HepG2 (cell line): ENCODE measurements around the gene PITRM1. TPM values are rescaled to one million over a fixed set of nuclear protein-coding genes. Genes with fewer than 3 reads are reported as not detected.
A peak's percentile ranks its signal among the peaks of the same experiment; 100 is the strongest.

ENCODE experiments used
- ATF1 ChIP-seq: IDR thresholded peaks from 2 replicates; pipeline ENCODE4 v1.6.1; 2016; ENCODE audit warnings: mild to moderate bottlenecking, control low read depth
- GLI4 ChIP-seq: sonication (generic); formaldehyde crosslinking; IDR thresholded peaks from 2 replicates; pipeline ENCODE4 v1.5.1; 2020; ENCODE audit warnings: missing genetic modification reagents, mild to moderate bottlenecking, moderate library complexity, borderline replicate concordance
- KLF12 ChIP-seq: sonication (generic); formaldehyde crosslinking; IDR thresholded peaks from 2 replicates; pipeline ENCODE4 v1.4.0; 2020; ENCODE audit warnings: missing genetic modification reagents, borderline replicate concordance
- MAFF ChIP-seq: IDR thresholded peaks from 2 replicates; pipeline ENCODE4 v1.6.1; 2011; ENCODE audit warnings: low read depth, low read length, improper control_type of control experiment
- MED13 ChIP-seq: sonication (generic); formaldehyde crosslinking; IDR thresholded peaks from 2 replicates; pipeline ENCODE4 v1.5.0; 2020; ENCODE audit warnings: missing genetic modification reagents
- MEIS2 ChIP-seq: sonication (generic); formaldehyde crosslinking; IDR thresholded peaks from 2 replicates; pipeline ENCODE4 v1.9.0; 2021; ENCODE audit warnings: mild to moderate bottlenecking, missing genetic modification reagents
- NFKB2 ChIP-seq: sonication (generic); formaldehyde crosslinking; IDR thresholded peaks from 2 replicates; pipeline ENCODE4 v1.4.0; 2020; ENCODE audit warnings: missing genetic modification reagents, borderline replicate concordance
- PCBP2 ChIP-seq: fragments of 200-400 bp; formaldehyde crosslinking; optimal IDR thresholded peaks from 2 replicates; pipeline ENCODE3; 2018; ENCODE audit warnings: low read length, low read depth; ENCODE audit not compliant: poor library complexity, severe bottlenecking
- PPARG ChIP-seq: conservative IDR thresholded peaks from 2 replicates; pipeline ENCODE4 v1.6.1; 2016; ENCODE audit warnings: missing biosample characterization, missing genetic modification reagents
- RNF2 ChIP-seq: fragments of 450-650 bp; conservative IDR thresholded peaks from 2 replicates; pipeline ENCODE4 v1.6.1; 2016; ENCODE audit warnings: low read depth
- RXRA ChIP-seq: sonication (generic); formaldehyde crosslinking; IDR thresholded peaks from 2 replicates; pipeline ENCODE4 v1.5.1; 2020; ENCODE audit warnings: missing genetic modification reagents
- TGIF2 ChIP-seq: IDR thresholded peaks from 2 replicates; pipeline ENCODE4 v1.6.1; 2016; ENCODE audit warnings: control low read depth, missing compliant biosample characterization
- TIGD3 ChIP-seq: sonication (generic); formaldehyde crosslinking; IDR thresholded peaks from 2 replicates; pipeline ENCODE4 v1.5.1; 2020; ENCODE audit warnings: mild to moderate bottlenecking, missing genetic modification reagents, borderline replicate concordance
- TMF1 ChIP-seq: sonication (generic); formaldehyde crosslinking; IDR thresholded peaks from 2 replicates; pipeline ENCODE4 v1.8.1; 2022; ENCODE audit warnings: low read depth, missing genetic modification reagents
- TRAFD1 ChIP-seq: sonication (generic); formaldehyde crosslinking; IDR thresholded peaks from 2 replicates; pipeline ENCODE4 v1.5.1; 2020; ENCODE audit warnings: missing genetic modification reagents, mild to moderate bottlenecking, borderline replicate concordance
- UBTF ChIP-seq: sonication (generic); formaldehyde crosslinking; IDR thresholded peaks from 2 replicates; pipeline ENCODE4 v1.4.0; 2020; ENCODE audit warnings: mild to moderate bottlenecking, missing genetic modification reagents
- ZBTB34 ChIP-seq: sonication (generic); formaldehyde crosslinking; IDR thresholded peaks from 2 replicates; pipeline ENCODE4 v1.8.0; 2022; ENCODE audit warnings: mild to moderate bottlenecking, missing genetic modification reagents
- ZFP36 ChIP-seq: fragments of 150-350 bp; IDR thresholded peaks from 2 replicates; pipeline ENCODE4 v1.6.1; 2018; ENCODE audit warnings: borderline replicate concordance, low read length, low read depth; ENCODE audit not compliant: partially characterized antibody
- ZNF138 ChIP-seq: sonication (generic); formaldehyde crosslinking; IDR thresholded peaks from 2 replicates; pipeline ENCODE4 v1.5.0; 2020; ENCODE audit warnings: mild to moderate bottlenecking, low read depth, missing genetic modification reagents
- ZNF180 ChIP-seq: sonication (generic); formaldehyde crosslinking; IDR thresholded peaks from 2 replicates; pipeline ENCODE4 v1.4.0; 2020; ENCODE audit warnings: low read depth, missing genetic modification reagents, borderline replicate concordance
- ZNF230 ChIP-seq: sonication (generic); formaldehyde crosslinking; IDR thresholded peaks from 2 replicates; pipeline ENCODE4 v1.4.0; 2020; ENCODE audit warnings: mild to moderate bottlenecking, missing genetic modification reagents
- ZNF749 ChIP-seq: sonication (generic); formaldehyde crosslinking; IDR thresholded peaks from 2 replicates; pipeline ENCODE4 v1.8.0; 2022; ENCODE audit warnings: mild to moderate bottlenecking, missing genetic modification reagents, moderate library complexity, borderline replicate concordance
- ZZZ3 ChIP-seq: sonication (generic); formaldehyde crosslinking; IDR thresholded peaks from 2 replicates; pipeline ENCODE4 v1.4.0; 2020; ENCODE audit warnings: missing genetic modification reagents, mild to moderate bottlenecking, borderline replicate concordance
- polyA plus RNA-seq, 8 experiments: library from polyadenylated mRNA; depleted of rRNA in 3 of 8; stranded (reverse) in 7 of 8; unstranded in 1 of 8; fragments of >200 nt; fragmentation: Illumina TruSeq in 4 of 8; extraction: Trizol in 4 of 8; gene quantifications; 2 replicates each; pipeline versions ENCODE4 v1.2.1 to v1.2.3, GENCODE V29; 2011 to 2016; ENCODE audit warnings: low read depth in 4 of 8, missing spikeins in 1 of 8, mixed read lengths in 1 of 8; ENCODE audit not compliant: insufficient read depth in 1 of 8
- total RNA-seq, 5 experiments: library from RNA; depleted of rRNA; stranded (reverse); fragments of >200 nt; fragmentation: Illumina TruSeq; extraction: Trizol; gene quantifications; 2 replicates each; pipeline ENCODE4 v1.2.3, GENCODE V29; 2016; ENCODE audit warnings: low read depth in 1 of 5

The PITRM1 gene
- total and polyA plus RNA-seq, 2 of the 13 experiments (the other 11 are each of a cell fraction or from before 2014, with no cell fraction given): 16.4 to 29.0 TPM

GRCh38 chr10:3172446-3173170 is at the start of gene PITRM1 (continued):
- TF ChIP-seq ATF1 (CRISPR knock-in tag): no peak
- TF ChIP-seq ZNF138: no peak
- peak; percentile 86; the same call in 1 of the 2 replicates for TF ChIP-seq NFKB2 (CRISPR knock-in tag)
- TF ChIP-seq MED13 (CRISPR knock-in tag): no peak
- no peak for TF ChIP-seq MAFF
- TF ChIP-seq RXRA (CRISPR knock-in tag): peak; percentile 35; the same call in 1 of the 2 replicates
- TF ChIP-seq ZNF180 (CRISPR knock-in tag): no peak
- TF ChIP-seq ZBTB34 (CRISPR knock-in tag): no peak
- peak; percentile 81; the same call in 1 of the 2 replicates for TF ChIP-seq TGIF2 (CRISPR knock-in tag)
- peak; percentile 74; the same call in 1 of the 2 replicates for TF ChIP-seq ZNF749
- TF ChIP-seq PCBP2: no peak
- TF ChIP-seq ZZZ3 (CRISPR knock-in tag): peak; percentile 52; the same call in 1 of the 2 replicates
- TF ChIP-seq KLF12 (CRISPR knock-in tag): 0 out of 2 replicates have a peak, but pooled peaks have one; percentile 36
- peak; percentile 97 for TF ChIP-seq UBTF (CRISPR knock-in tag)
- TF ChIP-seq ZFP36: no peak
- peak; percentile 90 for TF ChIP-seq RNF2
- TF ChIP-seq PPARG (CRISPR knock-in tag): 0 out of 2 replicates have a peak, but pooled peaks have one; percentile 11
- TF ChIP-seq TMF1 (CRISPR knock-in tag): peak; percentile 68; the same call in 1 of the 2 replicates
- no peak for TF ChIP-seq TIGD3 (CRISPR knock-in tag)
- no peak for TF ChIP-seq GLI4 (CRISPR knock-in tag)
- TF ChIP-seq MEIS2 (CRISPR knock-in tag): peak; percentile 28; the same call in 1 of the 2 replicates
- TF ChIP-seq ZNF230 (CRISPR knock-in tag): no peak
- TF ChIP-seq TRAFD1 (CRISPR knock-in tag): no peak
